Stimulated activated CD8-positive, alpha-beta memory T cell treated with anti-CD3 and anti-CD28 coated beads, Interleukin-4, amount 100 ng/mL, for 4 hours (primary cell): ENCODE results near the gene CRYBB1.

ENCODE experiments used
- DNase-seq, 2 donors: peaks; one replicate each; pipeline ENCODE4 v3.0.0-alpha.2; 2020; ENCODE audit warnings: low read depth in 2 of 2, low spot score in 1 of 2

Gene CRYBB1

GRCh38 chr22:26617271-26618199, at the start of gene CRYBB1:
Gene CRYBB1 (minus strand): TSS chr22:26618027. CDS start chr22:26616319, 1,708 bp downstream.
- no peak for DNase-seq

GRCh38 chr22:26667140-26667539, 49.3 kb upstream of the CRYBB1 start:
- DNase-seq: no peak

- no peak for DNase-seq
Measured at GRCh38 chr22:26665813-26666231, 48.0 kb upstream of the CRYBB1 start.

- DNase-seq: no peak
Measured at GRCh38 chr22:26663374-26663923, 45.6 kb upstream of the CRYBB1 start.

GRCh38 chr22:26662160-26662559, 44.3 kb upstream of the CRYBB1 start:
- DNase-seq: no peak

- DNase-seq: no peak
Measured at GRCh38 chr22:26660961-26661578, 43.2 kb upstream of the CRYBB1 start.

GRCh38 chr22:26660356-26660755, 42.5 kb upstream of the CRYBB1 start:
- no peak for DNase-seq

GRCh38 chr22:26658671-26659478, 41.0 kb upstream of the CRYBB1 start:
- DNase-seq: peak; percentile 72 to 73

- DNase-seq: no peak
Measured at GRCh38 chr22:26658161-26658560, 40.3 kb upstream of the CRYBB1 start.

- no peak for DNase-seq
Measured at GRCh38 chr22:26656891-26657851, 39.3 kb upstream of the CRYBB1 start, which contains the start of gene MIAT. Gene MIAT (plus strand): TSS chr22:26657588.

- no peak for DNase-seq
Measured at GRCh38 chr22:26651815-26652214, 34.0 kb upstream of the CRYBB1 start.

- DNase-seq: no peak
Measured at GRCh38 chr22:26650722-26651421, 33.0 kb upstream of the CRYBB1 start.

- no peak for DNase-seq
Measured at GRCh38 chr22:26648528-26649388, 30.9 kb upstream of the CRYBB1 start.

- DNase-seq: no peak
Measured at GRCh38 chr22:26648011-26648497, 30.2 kb upstream of the CRYBB1 start.

- no peak for DNase-seq
Measured at GRCh38 chr22:26646158-26646557, 28.3 kb upstream of the CRYBB1 start.

- no peak for DNase-seq
Measured at GRCh38 chr22:26643418-26644100, 25.7 kb upstream of the CRYBB1 start.
